Measurements from ENCODE around the gene BCOR.

BCOR gene

GRCh38 chrX:40099055-40099958 lies 1.5 kb upstream of the BCOR start:
- peak in 16 of 51 donors; percentile 4 to 31 (median 12) for DNase-seq

- peak in 37 of 51 donors; percentile 1 to 75 (median 44) for DNase-seq
Measured at GRCh38 chrX:40098264-40099054, 701 bp upstream of the BCOR start.

GRCh38 chrX:40097141-40097503 lies 636 bp downstream of the BCOR start:
- DNase-seq = peak in 4 of 51 donors; percentile 28 to 38 (median 30)

GRCh38 chrX:40096395-40097091 lies 1.2 kb downstream of the BCOR start:
- peak in 42 of 51 donors; percentile 2 to 66 (median 26) for DNase-seq

GRCh38 chrX:40095583-40096394 lies 2.0 kb downstream of the BCOR start:
- peak in 27 of 51 donors; percentile 5 to 63 (median 22) for DNase-seq

- DNase-seq = peak in 6 of 51 donors; percentile 2 to 31 (median 25)
Measured at GRCh38 chrX:40094900-40095582, 2.7 kb downstream of the BCOR start.

GRCh38 chrX:40094041-40094899 lies 3.5 kb downstream of the BCOR start:
- DNase-seq = peak in 27 of 51 donors; percentile 2 to 50 (median 18)

- no peak for DNase-seq
Measured at GRCh38 chrX:40093586-40093985, 4.2 kb downstream of the BCOR start.

GRCh38 chrX:40092808-40093435 lies 4.8 kb downstream of the BCOR start:
- no peak for DNase-seq

GRCh38 chrX:40091691-40092421 lies 5.9 kb downstream of the BCOR start:
- no peak for DNase-seq

GRCh38 chrX:40090961-40091360 lies 6.8 kb downstream of the BCOR start:
- no peak for DNase-seq

- DNase-seq = peak in 6 of 51 donors; percentile 1 to 6 (median 2)
Measured at GRCh38 chrX:40090050-40090804, 7.5 kb downstream of the BCOR start.

GRCh38 chrX:40088803-40089540 lies 8.8 kb downstream of the BCOR start:
- no peak for DNase-seq

GRCh38 chrX:40088299-40088625 lies 9.5 kb downstream of the BCOR start:
- DNase-seq = no peak

GRCh38 chrX:40087425-40088298 lies 10.1 kb downstream of the BCOR start:
- DNase-seq = peak in 1 of 51 donors; percentile 1

Measured in hypothalamus (tissue), 51 donors.